AG09309 (cell line): ENCODE data around the gene HOXB9.

Source experiments
- DNase-seq: peaks from one replicate; pipeline ENCODE4 v3.0.0-alpha.2; 2010; ENCODE audit warnings: low read depth
- H3K4me3 ChIP-seq: 2 replicates; pipeline ENCODE4 v1.5.1; 2011; ENCODE audit warnings: mild to moderate bottlenecking, low read depth, low read length, moderate library complexity; ENCODE audit not compliant: control insufficient read depth
- CTCF ChIP-seq: IDR thresholded peaks from 2 replicates; pipeline ENCODE4 v1.5.1; 2011; ENCODE audit warnings: mild to moderate bottlenecking, low read depth, low read length, inconsistent platforms; ENCODE audit not compliant: insufficient read depth, control insufficient read depth; ENCODE audit errors: missing control alignments

Gene HOXB9

GRCh38 chr17:48591255-48592056 is 34.7 kb downstream of the HOXB9 start:
- TF ChIP-seq CTCF, result no peak

GRCh38 chr17:48590607-48591161 is 35.5 kb downstream of the HOXB9 start:
- no peak for TF ChIP-seq CTCF
- no peak overlapping the region for H3K4me3 ChIP-seq
- no peak for DNase-seq

More at GRCh38 chr17:48591255-48592056, 34.7 kb downstream of the HOXB9 start:
- H3K4me3 ChIP-seq, result no peak overlapping the region
- DNase-seq, result no peak

GRCh38 chr17:48589831-48590606 is 36.1 kb downstream of the HOXB9 start, which contains the start of gene HOXB3:
Gene HOXB3 (minus strand): TSS chr17:48590241. CDS start chr17:48552474, 37,767 bp downstream.
- TF ChIP-seq CTCF, result no peak
- no peak for DNase-seq

DNA sequence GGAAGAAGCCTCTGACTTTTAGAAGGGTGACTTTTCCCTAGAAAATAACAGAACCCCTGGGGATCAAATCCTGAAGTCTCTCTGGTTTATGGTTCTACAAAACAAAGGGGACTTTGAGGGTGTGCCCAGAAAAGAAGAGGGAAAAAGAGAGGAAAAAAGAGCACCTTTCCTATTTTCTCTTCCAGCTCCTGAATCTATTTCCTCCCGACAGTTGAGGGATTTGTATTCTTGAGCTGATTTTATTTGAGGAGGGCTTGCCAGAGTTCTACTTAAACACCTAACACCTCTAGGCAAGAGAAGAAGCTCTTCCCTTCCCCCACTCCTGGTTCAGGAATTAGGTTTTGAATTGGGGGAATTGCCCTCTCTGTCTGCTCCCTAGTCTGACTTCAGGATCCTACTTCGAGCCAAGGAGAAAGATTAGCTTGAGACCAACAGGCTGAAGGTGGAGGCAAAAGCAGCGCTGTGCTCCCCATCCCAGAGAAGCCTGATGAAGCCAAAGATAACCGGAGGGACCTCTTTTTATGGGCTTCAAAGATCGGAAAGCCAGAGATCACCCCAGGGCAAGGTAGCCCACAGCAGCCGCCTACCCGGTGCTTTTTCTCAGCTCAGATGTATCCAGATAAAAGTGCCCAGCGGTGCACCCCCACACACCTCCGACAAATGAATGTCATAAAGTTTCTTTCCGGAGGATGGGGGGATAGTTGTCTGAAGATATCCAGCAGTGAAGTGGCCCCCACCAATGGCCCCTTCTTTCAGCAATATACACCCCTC is 36.9 kb downstream of the HOXB9 start:
- TF ChIP-seq CTCF, result no peak
- H3K4me3 ChIP-seq, result no peak overlapping the region
- DNase-seq, result no peak

More at GRCh38 chr17:48589831-48590606, 36.1 kb downstream of the HOXB9 start, which contains the start of gene HOXB3:
- no peak within 1 kb of the TSS for H3K4me3 ChIP-seq

- no peak for TF ChIP-seq CTCF
- no peak for DNase-seq
- no peak overlapping the region for H3K4me3 ChIP-seq
These were observed 37.6 kb downstream of the HOXB9 start for GRCh38 chr17:48588528-48588927.

GRCh38 chr17:48588074-48588415 is 38.1 kb downstream of the HOXB9 start:
- no peak for DNase-seq
- no peak for TF ChIP-seq CTCF
- H3K4me3 ChIP-seq, result no peak overlapping the region
